Inferior parietal cortex (tissue), 1 donor: Measurements from ENCODE around the gene ITGB4.
"Not testable (repeated sequence)": the region's sequence is repeated elsewhere in the genome, so short reads cannot be mapped to it uniquely, and the experiment has no call there.

Experiments
- DNase-seq: peaks from one replicate; pipeline ENCODE4 v3.0.0-alpha.2; 2016; ENCODE audit errors: extremely low spot score

ITGB4 gene

GRCh38 chr17:75769536-75769935 lies 48.3 kb downstream of the ITGB4 start:
- no peak for DNase-seq

GRCh38 chr17:75771334-75772281 lies 50.3 kb downstream of the ITGB4 start:
- no peak for DNase-seq

GRCh38 chr17:75773121-75773807 lies 52.0 kb downstream of the ITGB4 start:
- DNase-seq: no peak

- DNase-seq: no peak
These were observed 52.7 kb downstream of the ITGB4 start for GRCh38 chr17:75773808-75774470.

GRCh38 chr17:75774471-75774990 lies 53.3 kb downstream of the ITGB4 start:
- DNase-seq: no peak

GRCh38 chr17:75774991-75775668 lies 53.9 kb downstream of the ITGB4 start:
- DNase-seq: no peak

GRCh38 chr17:75776386-75777295 lies 55.4 kb downstream of the ITGB4 start:
- DNase-seq: no peak

- DNase-seq: no peak
These were observed 56.1 kb downstream of the ITGB4 start for GRCh38 chr17:75777296-75777922.

- not testable (repeated sequence) for DNase-seq
These were observed 57.0 kb downstream of the ITGB4 start for GRCh38 chr17:75778066-75778860.

GRCh38 chr17:75778861-75779249 lies 57.6 kb downstream of the ITGB4 start:
- no peak for DNase-seq

GRCh38 chr17:75779250-75779986 lies 58.2 kb downstream of the ITGB4 start:
- peak; percentile 100 for DNase-seq

- no peak for DNase-seq
These were observed 59.0 kb downstream of the ITGB4 start for GRCh38 chr17:75779987-75780889.

GRCh38 chr17:75783069-75783783 lies 62.0 kb downstream of the ITGB4 start:
- DNase-seq: peak; percentile 65

GRCh38 chr17:75783803-75784472 lies 62.7 kb downstream of the ITGB4 start:
- no peak for DNase-seq

GRCh38 chr17:75784473-75785015 lies 63.3 kb downstream of the ITGB4 start, which contains the start of gene UNK:
Gene UNK, plus strand, starts transcription at chr17:75784806. Its CDS starts 75 bp downstream, at chr17:75784881.
- peak; percentile 99 for DNase-seq
